NT2/D1 (cell line): Measurements from ENCODE around the gene SLC5A9.

ENCODE experiments used
- SUZ12 ChIP-seq: IDR thresholded peaks from 2 replicates; pipeline ENCODE4 v1.6.1; 2011; ENCODE audit not compliant: insufficient read length, insufficient read depth; ENCODE audit errors: extremely low read depth
- YY1 ChIP-seq: IDR thresholded peaks from 2 replicates; pipeline ENCODE4 v1.6.1; 2011; ENCODE audit not compliant: insufficient read length, insufficient read depth
- ZNF274 ChIP-seq: IDR thresholded peaks from 2 replicates; pipeline ENCODE4 v1.6.1; 2011; ENCODE audit warnings: mild to moderate bottlenecking, low read depth, low read length

DNA sequence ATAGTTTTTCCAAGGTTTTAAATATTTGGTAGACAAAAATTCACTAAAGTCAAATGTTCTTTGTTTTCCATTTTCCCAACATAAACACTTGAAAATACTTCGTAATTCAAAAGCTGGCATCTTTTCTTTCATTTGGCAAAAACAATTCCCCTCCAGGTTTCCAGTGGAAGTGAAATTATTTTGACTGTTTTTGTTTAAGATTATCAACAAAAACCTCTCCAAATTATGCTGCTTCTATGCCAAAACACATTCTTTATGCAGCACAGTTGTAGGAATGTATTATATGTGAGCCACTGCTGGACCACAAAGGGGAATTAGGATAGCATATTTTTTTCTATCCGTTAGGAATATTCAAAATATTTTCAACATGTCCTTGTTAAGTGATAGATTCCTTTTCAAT, 44.1 kb downstream of the SLC5A9 start:
- TF ChIP-seq ZNF274 (no peak), YY1 (no peak), SUZ12 (no peak)
